Stimulated activated CD8-positive, alpha-beta memory T cell treated with anti-CD3 and anti-CD28 coated beads, Interleukin-12 subunit alpha, Interleukin-12 subunit beta, amount 100 ng/mL, for 1 hour (primary cell): ENCODE data around the gene BCAN.

ENCODE experiments used
- DNase-seq: peaks from one replicate; pipeline ENCODE4 v3.0.0-alpha.2; 2020; ENCODE audit warnings: low read depth

The BCAN gene

GRCh38 chr1:156644146-156644545, 2.2 kb downstream of the BCAN start:
- no peak for DNase-seq

GRCh38 chr1:156644640-156645039, 2.7 kb downstream of the BCAN start:
- no peak for DNase-seq

- DNase-seq, result no peak
Observed at GRCh38 chr1:156645056-156645455, 3.1 kb downstream of the BCAN start.

GRCh38 chr1:156645666-156646065, 3.7 kb downstream of the BCAN start:
- no peak for DNase-seq

- DNase-seq, result no peak
Observed at GRCh38 chr1:156646738-156647211, 4.9 kb downstream of the BCAN start.

- no peak for DNase-seq
Observed at GRCh38 chr1:156647351-156647750, 5.4 kb downstream of the BCAN start.

GRCh38 chr1:156648496-156648895, 6.6 kb downstream of the BCAN start:
- no peak for DNase-seq

- DNase-seq, result no peak
Observed at GRCh38 chr1:156648951-156649350, 7.0 kb downstream of the BCAN start.

GRCh38 chr1:156652131-156652991, 10.4 kb downstream of the BCAN start:
- DNase-seq, result no peak

- DNase-seq, result no peak
Observed at GRCh38 chr1:156652992-156653355, 11.1 kb downstream of the BCAN start.

- DNase-seq, result no peak
Observed at GRCh38 chr1:156654700-156655099, 12.8 kb downstream of the BCAN start.

- no peak for DNase-seq
Observed at GRCh38 chr1:156655151-156655903, 13.4 kb downstream of the BCAN start.

GRCh38 chr1:156655904-156656516, 14.1 kb downstream of the BCAN start:
- DNase-seq, result no peak

GRCh38 chr1:156656806-156657740, 15.2 kb downstream of the BCAN start:
- peak; percentile 64 for DNase-seq

GRCh38 chr1:156657741-156658319, 15.9 kb downstream of the BCAN start:
- DNase-seq, result no peak

- no peak for DNase-seq
Observed at GRCh38 chr1:156658496-156658895, 16.6 kb downstream of the BCAN start.

GRCh38 chr1:156658945-156659574, 17.1 kb downstream of the BCAN start:
- DNase-seq, result no peak

GRCh38 chr1:156659661-156659987, 17.7 kb downstream of the BCAN start:
- no peak for DNase-seq

GRCh38 chr1:156659988-156660751, 18.3 kb downstream of the BCAN start:
- peak; percentile 79 for DNase-seq

GRCh38 chr1:156660752-156661112, 18.8 kb downstream of the BCAN start:
- no peak for DNase-seq
